GM18873 (cell line): ENCODE results near the gene SPEF1.
A peak's percentile ranks its signal among the peaks of the same experiment; 100 is the strongest.
"Not testable (repeated sequence)": the region's sequence is repeated elsewhere in the genome, so short reads cannot be mapped to it uniquely, and the experiment has no call there.

ENCODE experiments used
- ATAC-seq: cut with Tn5 transposase; IDR thresholded peaks from one replicate; pipeline ENCODE4 v1.9.1; 2021; ENCODE audit warnings: mild to moderate bottlenecking, moderate library complexity, moderate number of reproducible peaks; ENCODE audit not compliant: unreplicated experiment, low FRiP score

Gene SPEF1

DNA sequence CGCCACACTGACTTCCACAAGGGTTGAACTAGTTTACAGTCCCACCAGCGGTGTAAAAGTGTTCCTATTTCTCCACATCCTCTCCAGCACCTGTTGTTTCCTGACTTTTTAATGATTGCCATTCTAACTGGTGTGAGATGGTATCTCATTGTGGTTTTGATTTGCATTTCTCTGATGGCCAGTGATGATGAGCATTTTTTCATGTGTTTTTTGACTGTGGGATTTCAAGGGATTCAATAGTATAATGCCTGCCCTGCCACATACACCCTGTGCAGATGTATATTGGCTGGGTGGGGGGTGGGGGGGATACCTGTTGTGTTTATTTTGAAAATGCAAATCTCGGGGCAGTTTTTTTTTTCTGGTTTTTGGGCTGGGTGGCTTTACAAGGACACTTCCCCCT, 12.9 kb upstream of the SPEF1 start:
- ATAC-seq = not testable (repeated sequence)

DNA sequence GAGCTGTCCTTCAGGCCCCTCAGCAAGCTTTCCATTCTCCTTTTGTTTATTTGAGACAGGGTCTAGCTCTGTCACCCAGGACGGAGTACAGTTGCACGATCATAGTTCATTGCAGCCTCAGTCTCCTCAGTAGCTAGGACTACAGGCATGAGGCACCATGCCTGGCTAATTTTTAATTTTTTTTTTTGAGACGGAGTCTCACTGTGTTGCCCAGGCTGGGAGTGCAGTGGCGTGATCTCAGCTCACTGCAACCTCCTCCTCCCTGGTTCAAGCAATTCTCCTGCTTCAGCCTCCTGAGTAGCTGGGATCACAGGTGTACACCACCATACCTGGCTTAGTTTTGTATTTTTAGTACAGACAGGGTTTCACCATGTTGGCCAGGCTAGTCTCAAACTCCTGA, 8.0 kb upstream of the SPEF1 start:
- ATAC-seq = not testable (repeated sequence)

DNA sequence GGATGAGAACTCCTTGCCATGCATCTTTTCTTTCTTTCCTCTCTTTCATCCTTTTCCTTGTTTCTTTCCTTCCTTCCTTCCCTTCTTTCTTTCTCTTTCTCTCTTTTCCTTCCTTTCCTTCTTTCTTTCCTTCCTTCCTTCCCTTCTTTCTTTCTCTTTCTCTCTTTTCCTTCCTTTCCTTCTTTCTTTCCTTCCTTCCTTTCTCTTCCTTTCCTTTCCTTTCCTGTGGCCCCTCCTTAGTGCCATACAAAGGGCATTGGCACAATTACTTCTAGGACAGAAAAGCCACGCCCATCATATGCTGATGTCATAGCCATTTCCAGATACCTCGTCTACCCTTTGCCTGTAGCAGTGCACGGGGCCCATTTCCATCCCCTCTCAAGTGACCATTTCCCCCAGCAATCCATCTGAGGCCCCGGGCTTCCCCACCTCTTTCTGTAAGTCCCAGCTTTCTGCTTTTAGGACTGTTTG, 7.5 kb upstream of the SPEF1 start:
- no peak for ATAC-seq

- ATAC-seq = no peak
Measured at GRCh38 chr20:3787324-3788014, 6.2 kb upstream of the SPEF1 start.

- ATAC-seq = peak; percentile 65
Measured at GRCh38 chr20:3786665-3787323, 5.5 kb upstream of the SPEF1 start, which contains the start of gene CENPB. CENPB (minus strand) TSS chr20:3786740; CDS start chr20:3786483, 257 bp downstream.

DNA sequence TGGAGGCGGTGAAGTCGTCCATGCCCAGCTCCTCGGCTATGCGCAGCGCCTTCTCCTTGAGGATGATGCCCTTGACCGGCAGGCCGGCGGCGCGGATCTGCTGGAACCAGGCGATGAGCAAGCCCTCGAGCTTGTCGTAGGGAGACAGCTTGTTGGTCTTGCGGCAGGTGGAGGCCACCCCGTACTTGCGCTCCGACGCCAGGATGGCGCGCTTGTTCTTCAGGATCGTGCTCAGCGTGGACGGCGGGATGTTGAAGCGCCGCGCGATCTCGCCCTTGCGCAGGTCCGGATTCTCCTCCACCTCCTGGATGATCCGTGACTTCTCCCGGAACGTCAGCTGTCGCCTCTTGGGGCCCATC, 4.9 kb upstream of the SPEF1 start:
- no peak for ATAC-seq

- ATAC-seq = no peak
Measured at GRCh38 chr20:3785240-3786125, 4.2 kb upstream of the SPEF1 start.

GRCh38 chr20:3784863-3785239, 3.6 kb upstream of the SPEF1 start:
- no peak for ATAC-seq

DNA sequence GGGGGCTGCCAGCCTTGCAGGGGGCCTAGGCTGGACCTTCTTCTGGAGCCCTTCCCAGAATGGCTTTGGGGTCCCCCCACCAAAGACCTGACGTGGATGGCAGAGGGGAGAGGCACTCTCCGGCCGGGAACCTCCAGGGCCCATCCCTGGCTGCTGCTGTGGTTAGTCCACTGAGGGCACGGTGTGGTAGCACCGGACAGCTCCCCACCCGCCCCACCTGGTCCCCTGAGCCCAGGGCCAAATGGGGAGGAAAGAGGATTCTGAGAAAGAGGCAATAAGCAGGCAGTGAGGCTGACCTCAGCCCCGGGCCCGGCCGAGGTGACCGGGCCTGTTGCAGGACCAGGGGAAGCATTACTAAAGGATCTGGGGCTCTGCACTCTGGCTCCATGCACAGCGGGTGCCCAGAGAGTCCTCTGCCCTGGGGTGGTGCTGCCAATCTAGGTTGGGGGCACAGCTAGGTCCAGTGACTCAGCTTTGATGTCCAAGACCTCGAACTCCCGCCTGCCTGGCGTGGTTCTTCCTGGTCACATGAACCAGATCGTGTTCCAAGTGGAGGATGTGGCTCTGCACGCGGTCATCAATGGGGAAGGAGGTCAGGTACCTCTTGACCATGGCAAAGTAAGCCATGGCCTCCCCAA, 3.1 kb upstream of the SPEF1 start:
- ATAC-seq = no peak

GRCh38 chr20:3783511-3784195, 2.4 kb upstream of the SPEF1 start:
- no peak for ATAC-seq

DNA sequence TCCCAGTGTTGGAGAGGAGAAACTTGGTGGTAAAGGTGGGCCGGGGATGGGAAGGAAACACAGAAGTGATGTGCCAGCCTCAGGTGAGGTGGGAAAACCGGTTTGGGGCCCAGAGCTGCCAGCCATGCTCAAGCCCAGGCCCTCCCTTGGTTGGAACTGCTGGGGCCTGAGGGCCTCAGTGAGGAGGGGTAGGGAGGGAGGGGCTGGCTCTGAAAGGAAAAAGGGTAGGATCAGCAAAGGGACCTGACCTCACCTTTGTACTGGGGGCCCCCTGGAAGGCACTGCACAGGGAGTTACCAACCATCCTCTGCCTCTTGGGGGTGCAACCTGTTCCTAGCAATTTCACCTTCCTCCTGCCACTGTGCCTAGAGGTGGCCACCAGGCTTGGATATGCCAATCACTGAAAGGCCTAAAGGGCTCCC, 1.8 kb upstream of the SPEF1 start:
- no peak for ATAC-seq

GRCh38 chr20:3782597-3782996, 1.3 kb upstream of the SPEF1 start:
- no peak for ATAC-seq

DNA sequence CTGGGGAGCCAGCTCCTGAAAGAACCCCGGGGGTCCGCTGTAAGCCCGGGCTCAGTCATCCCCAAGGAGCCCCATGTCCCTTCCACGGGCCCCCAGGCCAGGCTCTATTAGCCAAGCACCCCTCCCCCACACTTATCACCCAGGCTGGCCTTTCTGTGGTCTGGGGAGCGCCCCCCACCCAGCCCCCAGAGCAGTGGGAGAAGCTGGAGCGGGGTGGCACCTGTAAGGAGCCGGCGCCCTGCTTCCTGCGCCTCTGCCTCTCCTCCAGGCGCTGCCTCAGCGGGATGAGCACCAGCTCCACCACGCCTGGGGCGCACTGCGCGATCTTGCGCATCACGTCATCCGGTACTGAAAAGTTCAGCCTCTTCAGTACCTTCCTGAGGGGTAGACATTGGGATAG, 2.3 kb downstream of the SPEF1 start:
- ATAC-seq = no peak

DNA sequence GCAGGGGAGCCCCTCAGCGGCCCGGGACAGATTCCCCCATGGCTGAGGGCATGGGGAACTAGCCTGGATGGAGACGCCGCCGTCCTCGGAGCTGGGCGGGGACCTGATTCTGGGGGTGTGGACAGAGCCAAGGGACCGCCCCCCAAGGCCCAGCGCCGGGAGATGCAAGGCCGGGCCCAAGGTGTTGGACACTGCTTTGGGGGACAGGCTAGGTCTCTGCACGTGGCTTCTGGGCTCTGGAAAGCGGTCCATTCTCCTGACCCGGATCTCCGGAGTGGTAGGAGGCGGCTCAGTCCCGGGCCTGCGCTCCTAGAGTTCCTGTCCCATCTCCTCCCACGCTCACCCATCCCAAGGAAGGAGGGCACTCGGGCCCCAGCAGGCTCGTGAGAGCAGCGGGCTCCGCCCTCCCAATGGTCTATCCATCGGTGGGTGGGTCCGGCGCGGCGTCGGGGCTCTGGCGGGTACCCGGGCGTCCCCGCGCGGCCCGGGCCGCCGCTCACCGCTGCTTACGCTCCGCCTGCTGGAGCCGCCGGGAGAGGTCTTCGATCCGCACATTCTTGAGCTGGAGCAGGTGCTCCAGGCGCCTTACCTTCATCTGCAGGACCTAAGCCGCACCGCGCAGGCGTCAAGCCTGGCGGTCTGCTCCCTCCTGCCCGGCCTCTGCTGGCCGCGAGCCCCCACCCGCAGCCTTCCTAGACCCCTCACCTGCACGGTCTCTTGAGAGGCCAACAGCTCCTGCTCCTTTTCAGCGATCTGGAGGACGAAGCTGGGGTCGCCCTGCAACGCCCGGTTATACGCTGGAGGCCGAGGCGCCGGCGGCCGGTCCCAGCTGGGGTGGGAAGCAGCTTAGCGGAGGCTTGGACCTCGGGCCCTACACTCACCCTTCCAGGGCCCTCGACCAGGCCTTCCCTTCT, 3.3 kb downstream of the SPEF1 start:
- no peak for ATAC-seq

DNA sequence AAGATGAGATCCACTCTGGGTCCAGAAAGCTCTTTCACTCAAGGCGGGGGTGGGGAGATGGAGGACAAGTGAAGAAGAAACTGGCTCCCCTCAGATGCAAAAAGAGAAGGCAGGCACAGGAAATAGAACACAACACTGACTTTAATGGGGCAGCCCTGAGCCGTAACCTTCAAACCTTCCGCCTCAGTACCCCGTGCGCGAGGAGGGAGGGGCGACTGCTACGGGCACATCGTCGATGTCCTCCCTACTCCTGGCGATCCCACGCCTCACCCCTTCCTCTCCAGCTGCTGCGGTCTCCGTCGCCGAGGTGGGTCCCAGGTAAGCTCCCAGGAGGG, 3.9 kb downstream of the SPEF1 start:
- ATAC-seq = no peak

DNA sequence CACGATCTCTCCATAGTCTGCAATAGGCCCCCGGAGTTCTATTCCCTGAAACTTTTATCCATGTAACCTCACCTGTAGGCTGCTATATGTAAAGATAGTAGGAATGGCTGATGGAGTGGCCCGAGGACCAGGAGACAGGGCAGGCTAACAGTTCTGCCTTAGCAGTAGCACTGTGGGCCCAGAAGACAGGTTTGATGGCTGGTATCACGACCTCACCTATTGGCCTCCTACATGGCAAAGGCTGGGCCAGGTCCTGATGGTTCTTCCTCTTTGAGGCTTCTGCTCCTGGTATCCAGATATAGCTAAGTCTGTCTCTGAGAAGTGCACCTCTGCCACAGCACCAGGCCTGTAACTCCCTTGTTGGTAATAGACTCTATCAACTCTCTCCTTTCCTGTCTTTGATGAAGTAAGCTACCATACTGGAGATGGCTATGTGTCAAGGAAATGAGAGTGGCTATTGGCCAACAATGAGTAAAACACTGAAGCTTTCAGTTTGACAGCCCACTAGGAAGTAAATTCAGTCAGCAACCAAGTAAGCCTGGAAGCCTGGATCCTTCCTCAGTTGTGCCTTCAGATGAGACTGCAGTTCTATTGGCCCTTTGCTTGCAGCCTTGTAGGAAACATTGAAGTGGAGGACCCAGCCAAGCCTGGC, 5.7 kb downstream of the SPEF1 start:
- ATAC-seq = no peak

GRCh38 chr20:3771552-3772058, 9.6 kb downstream of the SPEF1 start:
- ATAC-seq = no peak

GRCh38 chr20:3768342-3769130, 12.7 kb downstream of the SPEF1 start:
- ATAC-seq = no peak
